ENCODE results near the gene LRRC61. TPM values are rescaled to one million over a fixed set of nuclear protein-coding genes. Genes with fewer than 3 reads are reported as not detected.
"Not testable (repeated sequence)": the region's sequence is repeated elsewhere in the genome, so short reads cannot be mapped to it uniquely, and the experiment has no call there.

The LRRC61 gene
- polyA plus RNA-seq, 1 donor = 6.8 TPM

DNA sequence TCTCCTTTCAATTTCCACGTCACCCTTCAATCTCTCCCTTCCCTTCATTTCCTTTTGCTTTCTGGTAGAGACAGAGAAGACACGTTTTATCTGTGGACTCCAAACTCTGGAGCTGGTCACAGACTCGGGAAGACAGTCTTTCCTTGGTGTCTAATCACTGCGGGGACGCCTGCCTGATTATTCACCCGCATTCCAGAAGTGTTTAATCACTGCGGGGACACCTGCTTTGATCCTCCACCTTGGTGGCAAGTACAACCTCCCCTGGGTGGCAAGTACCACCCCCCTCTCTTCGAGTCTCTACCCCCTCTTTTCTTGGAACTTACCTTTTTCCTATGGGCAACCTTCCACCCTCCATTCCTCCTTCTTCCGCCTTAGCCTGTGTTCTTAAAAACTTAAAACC is 15.3 kb upstream of the LRRC61 start:
- DNase-seq (ENCODE audit: low read depth) = no peak

GRCh38 chr7:150308575-150308974 is 14.6 kb upstream of the LRRC61 start:
- no peak for DNase-seq (ENCODE audit: low read depth)

- DNase-seq (ENCODE audit: low read depth) = no peak
These were observed 12.0 kb upstream of the LRRC61 start for GRCh38 chr7:150311146-150311545.

DNA sequence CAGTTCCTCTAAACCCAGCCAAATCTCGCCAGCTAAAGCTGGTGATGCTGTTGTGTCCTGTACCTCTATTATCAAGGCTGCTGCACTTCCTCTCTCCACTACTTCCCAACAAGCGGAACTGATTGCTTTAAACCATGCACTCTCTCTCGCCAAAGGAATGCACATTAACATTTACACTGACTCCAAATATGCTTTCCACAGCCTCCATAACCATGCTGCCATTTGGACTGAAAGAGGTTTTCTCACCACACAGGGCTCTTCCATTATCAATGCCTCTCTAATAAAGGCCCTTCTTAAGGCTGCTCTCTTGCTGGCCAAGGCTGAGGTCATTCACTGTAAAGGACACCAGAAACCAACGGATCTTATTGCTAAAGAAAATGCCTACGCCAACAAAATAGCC is 11.4 kb upstream of the LRRC61 start:
- no peak for DNase-seq (ENCODE audit: low read depth)

DNA sequence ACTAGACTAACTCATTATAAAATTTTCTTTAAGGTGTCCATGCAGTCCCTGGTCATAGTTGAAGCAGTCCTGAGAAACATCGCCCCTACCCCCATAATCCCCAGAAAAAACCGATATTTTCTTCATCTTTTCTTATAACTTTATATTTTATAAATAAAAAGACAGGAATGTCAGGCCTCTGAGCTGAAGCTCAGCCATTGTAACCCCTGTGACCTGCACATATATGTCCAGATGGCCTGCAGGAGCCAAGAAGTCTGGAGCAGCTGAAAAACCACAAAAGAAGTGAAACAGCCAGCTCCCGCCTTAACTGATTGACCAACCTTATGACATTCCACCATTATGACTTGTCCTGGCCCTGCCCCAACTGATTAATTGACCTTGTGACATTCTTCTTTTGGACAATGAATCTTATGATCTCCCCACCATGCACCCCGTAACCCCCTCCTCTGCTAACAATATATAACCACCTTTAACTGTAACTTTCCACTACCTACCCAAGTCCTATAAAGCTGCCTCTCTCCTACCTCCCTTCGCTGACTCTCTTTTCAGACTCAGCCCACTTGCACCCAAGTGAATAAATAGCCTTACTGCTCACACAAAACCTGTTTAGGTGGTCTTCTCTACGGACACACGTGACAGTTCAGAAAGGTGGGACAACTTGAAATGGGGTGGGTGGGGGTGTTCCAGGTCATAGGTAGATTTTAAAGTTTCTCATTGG is 10.3 kb upstream of the LRRC61 start:
- not testable (repeated sequence) for DNase-seq (ENCODE audit: low read depth)

- DNase-seq (ENCODE audit: low read depth) = no peak
These were observed 9.8 kb upstream of the LRRC61 start for GRCh38 chr7:150313367-150313809.

DNA sequence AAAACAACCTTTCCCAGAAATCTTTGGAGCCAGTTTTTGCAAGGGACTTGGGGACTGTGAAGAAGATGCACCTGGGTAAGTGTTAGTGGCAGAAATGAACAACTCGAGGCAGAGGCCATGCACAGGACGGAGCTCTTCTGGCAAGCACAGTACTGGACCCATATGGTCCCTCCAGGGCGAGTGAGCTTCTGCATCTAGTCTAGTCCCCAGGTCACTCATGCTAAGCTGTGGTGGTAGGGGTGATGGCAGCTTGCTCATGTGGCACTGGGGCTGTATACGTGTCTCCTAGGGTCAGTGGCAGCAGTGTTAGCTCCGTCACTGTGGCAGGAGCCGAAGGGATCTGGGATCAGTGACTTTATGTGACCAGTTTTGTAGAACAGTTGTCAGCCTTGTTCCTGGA is 9.3 kb upstream of the LRRC61 start:
- no peak for DNase-seq (ENCODE audit: low read depth)

- no peak for DNase-seq (ENCODE audit: low read depth)
These were observed 8.4 kb upstream of the LRRC61 start for GRCh38 chr7:150314639-150315239.

DNA sequence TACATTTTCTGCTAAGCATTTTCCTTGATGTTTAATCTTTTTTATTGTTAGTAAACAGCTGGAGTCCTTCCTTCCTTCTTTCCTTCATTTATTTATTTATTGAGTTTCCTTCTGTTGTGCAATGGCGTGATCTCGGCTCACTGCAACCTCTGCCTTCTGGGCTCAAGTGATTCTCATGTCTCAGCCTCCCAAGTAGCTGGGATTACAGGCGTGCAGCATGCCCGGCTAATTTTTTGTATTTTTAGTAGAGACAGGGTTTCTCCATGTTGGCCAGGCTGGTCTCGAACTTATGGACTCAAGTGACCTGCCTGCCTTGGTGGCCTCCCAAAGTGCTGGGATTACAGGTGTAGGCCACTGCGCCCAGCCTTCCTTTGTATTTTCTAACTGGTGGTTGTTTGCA is 6.2 kb upstream of the LRRC61 start:
- DNase-seq (ENCODE audit: low read depth) = not testable (repeated sequence)

GRCh38 chr7:150317748-150318444 is 5.3 kb upstream of the LRRC61 start:
- DNase-seq (ENCODE audit: low read depth) = no peak

DNA sequence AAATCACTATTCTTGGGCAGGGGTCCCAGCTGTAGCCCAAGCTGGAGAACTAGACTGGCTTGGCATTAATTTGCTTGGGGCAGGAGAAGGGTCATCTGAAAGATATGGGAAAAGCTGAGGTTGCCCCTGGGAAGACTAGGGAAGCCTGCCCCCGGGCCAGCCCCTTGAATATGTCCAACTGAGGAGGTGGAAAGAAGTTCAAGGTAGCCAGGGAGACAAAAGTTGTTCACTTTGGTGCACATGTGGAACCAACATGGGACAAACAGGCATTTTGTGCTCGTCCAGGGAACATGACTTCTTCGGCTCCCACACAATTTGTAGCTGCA is 1.4 kb upstream of the LRRC61 start:
- no peak for DNase-seq (ENCODE audit: low read depth)

- DNase-seq (ENCODE audit: low read depth) = no peak
These were observed 882 bp upstream of the LRRC61 start for GRCh38 chr7:150322114-150322832.

- DNase-seq (ENCODE audit: low read depth) = no peak
These were observed 672 bp downstream of the LRRC61 start for GRCh38 chr7:150323682-150324372.

- no peak for DNase-seq (ENCODE audit: low read depth)
These were observed 1.3 kb downstream of the LRRC61 start for GRCh38 chr7:150324373-150324961.

DNA sequence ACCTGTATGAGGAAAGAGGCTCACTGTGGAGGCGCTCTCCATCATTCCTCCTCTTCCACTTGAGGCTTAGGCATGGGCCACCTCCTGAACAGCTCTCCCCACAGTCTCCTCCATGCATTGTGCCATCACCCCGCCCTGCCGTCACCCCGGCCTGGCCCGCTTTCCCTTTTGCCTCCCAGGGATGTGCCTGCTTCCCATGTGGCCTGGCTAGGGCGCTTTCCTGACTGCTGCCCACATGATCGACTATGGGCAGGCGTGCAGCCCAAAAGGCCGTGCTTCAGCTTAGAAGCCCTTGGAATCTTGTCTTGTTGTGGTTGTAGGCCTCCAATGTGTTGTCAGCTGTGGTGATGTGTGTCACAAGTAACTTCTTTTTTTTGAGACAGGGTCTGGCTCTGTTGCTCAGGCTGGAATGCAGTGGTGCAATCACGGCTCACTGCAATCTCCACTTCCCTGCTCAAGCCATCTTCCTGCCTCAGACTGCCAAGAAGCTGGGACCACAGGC is 2.0 kb downstream of the LRRC61 start:
- DNase-seq (ENCODE audit: low read depth) = no peak

GRCh38 chr7:150325901-150326300 is 2.7 kb downstream of the LRRC61 start:
- DNase-seq (ENCODE audit: low read depth) = no peak

DNA sequence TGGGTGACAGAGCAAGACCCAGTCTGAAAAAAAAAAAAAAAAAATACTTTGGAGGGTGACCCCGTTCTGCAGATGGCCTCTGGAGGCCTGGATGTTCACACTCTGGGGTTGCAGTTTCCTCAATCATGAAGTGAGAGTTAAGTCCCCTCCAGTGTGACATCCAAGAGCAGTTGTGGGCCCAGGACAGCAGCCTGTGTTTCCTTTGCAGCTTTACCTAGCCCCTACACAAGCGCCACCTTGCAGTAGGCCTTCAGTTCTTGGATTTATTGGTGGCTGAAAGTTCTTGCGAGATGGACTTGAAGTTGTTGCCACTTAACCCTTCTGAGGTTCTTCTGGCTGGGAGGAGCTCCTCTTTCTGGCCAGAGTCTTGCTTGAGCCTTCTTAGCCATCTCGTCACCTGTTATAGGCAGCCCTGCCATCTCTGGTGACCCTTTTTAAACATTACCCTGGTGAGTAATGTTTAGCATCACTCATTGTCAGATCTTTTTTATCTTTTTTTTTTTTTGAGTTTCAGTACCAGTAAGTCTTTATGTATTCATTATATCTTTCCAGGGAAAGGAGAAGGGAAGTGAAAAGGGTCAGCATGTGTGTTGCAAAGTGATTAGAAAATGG is 3.6 kb downstream of the LRRC61 start:
- DNase-seq (ENCODE audit: low read depth) = no peak

DNA sequence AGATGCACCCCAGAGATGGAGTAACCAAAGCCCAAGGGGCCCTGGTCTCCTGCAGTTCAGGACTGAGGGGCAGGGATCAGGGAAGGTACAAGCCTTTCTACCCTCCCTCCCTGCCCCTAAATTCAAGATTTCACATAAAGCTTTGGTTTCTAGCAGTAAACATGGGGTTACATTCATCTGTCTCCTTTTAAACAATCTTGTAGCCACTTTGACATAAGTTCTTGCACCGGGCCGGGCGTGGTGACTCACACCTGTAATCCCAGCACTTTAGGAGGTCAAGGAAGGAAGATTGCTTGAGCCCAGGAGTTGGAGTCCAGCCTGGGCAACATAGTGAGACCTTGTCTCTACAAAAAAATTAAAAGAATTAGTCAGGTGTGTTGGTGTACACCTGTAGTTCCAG is 4.2 kb downstream of the LRRC61 start:
- DNase-seq (ENCODE audit: low read depth) = no peak

GRCh38 chr7:150329331-150330120 is 6.4 kb downstream of the LRRC61 start:
- DNase-seq (ENCODE audit: low read depth) = no peak

All from forelimb muscle (tissue), 1 donor.